Ovary (tissue), 9 donors: Measurements from ENCODE around the gene CSRP1. TPM values are rescaled to one million over a fixed set of nuclear protein-coding genes. Genes with fewer than 3 reads are reported as not detected.
"Not testable (repeated sequence)": the region's sequence is repeated elsewhere in the genome, so short reads cannot be mapped to it uniquely, and the experiment has no call there.

Experiments used
- DNase-seq, 5 donors: peaks; one replicate each; pipeline ENCODE4 v3.0.0-alpha.2; 2019 to 2020
- H3K27ac ChIP-seq, 2 donors: fragments of 200-600 bp; one replicate each; pipeline versions ENCODE4 v1.5.1 to v1.8.0; 2019 to 2022
- H3K27me3 ChIP-seq: fragments of 200-600 bp; one replicate; pipeline ENCODE4 v1.8.0; 2022
- H3K36me3 ChIP-seq: fragments of 200-600 bp; sonication (generic); one replicate; pipeline ENCODE4 v1.5.1; 2019
- H3K4me1 ChIP-seq: one replicate; pipeline ENCODE4 v1.8.1; 2013; ENCODE audit warnings: mild to moderate bottlenecking, moderate library complexity; ENCODE audit not compliant: insufficient read depth
- H3K4me3 ChIP-seq: fragments of 200-600 bp; sonication (generic); one replicate; pipeline ENCODE4 v1.5.1; 2017
- H3K9me3 ChIP-seq, 2 donors: fragments of 200-600 bp in 1 of 2; sonication (generic) in 1 of 2; one replicate each; pipeline versions ENCODE4 v1.5.1 to v1.8.1; 2013 to 2019; ENCODE audit warnings: mild to moderate bottlenecking in 1 of 2, moderate library complexity in 1 of 2
- CTCF ChIP-seq, 3 donors: fragments of 450-650 bp in 2 of 3; fragments of 200-600 bp in 1 of 3; IDR thresholded peaks; one replicate each; pipeline versions ENCODE4 v1.5.1 to v1.8.0; 2016 to 2022; ENCODE audit warnings: antibody characterized with exemption in 3 of 3, mild to moderate bottlenecking in 1 of 3
- EP300 ChIP-seq: sonication (generic); formaldehyde crosslinking; IDR thresholded peaks from one replicate; pipeline ENCODE4 v1.6.1; 2017; ENCODE audit warnings: antibody characterized with exemption
- POLR2A ChIP-seq: fragments of 450-650 bp; IDR thresholded peaks from one replicate; pipeline ENCODE4 v1.6.1; 2017; ENCODE audit warnings: antibody characterized with exemption, mild to moderate bottlenecking, moderate library complexity
- WGBS, 3 donors: extraction: QIAGEN DNeasy Blood & Tissue Kit in 1 of 3; methylation state at CpG; one replicate each; pipeline versions ENCODE4 v1.1.5 to v1.1.7; 2013 to 2017; 5-methylcytosine and 5-hydroxymethylcytosine counted together
- intact Hi-C, 4 donors: fragments of 100-400 bp; cut with DNase I; formaldehyde crosslinking; loops; one replicate each; pipeline versions ENCODE4 v1.11.0 to v1.15.1; 2022 to 2023
- polyA plus RNA-seq, 2 donors: library from polyadenylated mRNA; stranded (reverse); fragments of 200-250 nt in 1 of 2; fragments of 350-450 nt in 1 of 2; fragmentation: Illumina TruSeq in 1 of 2; extraction: RNeasy Lipid Tissue Mini Kit (QIAGEN cat#74804) in 1 of 2; gene quantifications; one replicate each; pipeline ENCODE4 v1.2.3, GENCODE V29; 2013 to 2014
- total RNA-seq, 7 donors: library from RNA; depleted of rRNA in 2 of 7; stranded (reverse); fragments of >200 nt in 2 of 7; fragmentation: NEBNext Ultra II Directional in 3 of 7; extraction: Animal tissue kit (Norgen Biotek cat#: 25700) in 3 of 7; gene quantifications; one replicate each; pipeline versions ENCODE4 v1.1.0 to v1.2.4, GENCODE V29; 2016 to 2023
- donor health status: DM: no; HTN: no; CAD: no; lungs with moderate emphysema.
- donor health status: DM: no; HTN: no; CAD: no.
- donor health status: Bipolar disorder and iron deficiency.
- donor health status: DM: yes; HTN: yes; CAD: no.
- donor health status: DM: no; HTN: no; CAD: no.
- donor health status: DM: yes; HTN: yes; CAD: no.

Gene CSRP1
- total and polyA plus RNA-seq, 9 donors: 205 to 783 (median 274) TPM

DNA sequence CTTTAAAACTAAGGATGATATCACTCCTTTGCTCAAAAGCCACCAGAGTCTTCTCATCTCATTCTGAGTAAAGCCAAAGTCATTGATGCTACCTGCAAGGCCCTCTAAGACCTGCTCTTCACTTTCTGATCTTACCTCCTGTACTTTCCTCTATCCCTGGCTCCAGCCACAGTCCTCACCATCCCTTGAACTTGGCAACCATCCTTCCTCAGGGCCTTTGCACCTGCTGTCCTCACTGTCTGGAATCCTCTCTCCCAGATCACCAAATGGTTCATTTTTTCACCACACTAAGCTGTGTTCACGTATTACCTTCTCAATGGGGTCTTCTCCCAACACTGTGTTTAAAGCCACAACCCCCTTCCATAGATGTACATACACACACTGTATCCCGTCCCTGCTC is 33.6 kb downstream of the CSRP1 start:
- intact Hi-C loops: no loop called here
- 90 to 99% (median 93%) methylated on average over 2 of the region's 2 CpGs for WGBS, 3 donors
- Histone ChIP-seq H3K9me3 (no peaks in the 10 kb centered on the region), H3K4me3 (no peak overlapping the region), H3K27me3 (no peaks in the 10 kb centered on the region), H3K36me3 (no peaks in the 10 kb centered on the region), H3K4me1 (peaks cover 3% of the 10 kb centered on the region), H3K27ac (no peak overlapping the region)
- TF ChIP-seq EP300: no peak
- no peak for TF ChIP-seq CTCF (IDR thresholded peaks at IDR 0.05)
- TF ChIP-seq POLR2A: no peak
- DNase-seq: no peak

DNA sequence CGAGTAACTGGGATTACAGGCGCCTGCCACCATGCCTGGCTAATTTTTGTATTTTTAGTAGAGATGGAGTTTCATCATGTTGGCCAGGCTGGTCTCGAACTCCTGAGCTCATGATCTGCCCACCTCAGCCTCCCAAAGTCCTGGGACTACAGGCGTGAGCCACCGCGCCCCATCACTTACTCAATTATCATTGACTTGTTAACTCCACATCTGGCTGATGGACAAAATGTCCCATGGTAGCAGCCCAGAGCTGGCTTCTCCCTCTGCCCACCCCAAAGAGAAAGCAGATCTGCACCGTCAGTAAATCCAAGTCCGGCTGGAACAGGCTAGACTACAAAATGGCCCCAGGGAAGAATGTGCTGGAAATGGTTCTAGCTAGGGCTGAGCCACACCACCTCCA is 34.6 kb downstream of the CSRP1 start:
- H3K36me3 ChIP-seq, intact Hi-C loops, H3K27me3 ChIP-seq, DNase-seq, H3K27ac ChIP-seq, H3K9me3 ChIP-seq, H3K4me3 ChIP-seq, H3K4me1 ChIP-seq: not testable (repeated sequence)
- WGBS, 3 donors: 96 to 97% (median 96%) methylated on average over 8 of the region's 8 CpGs

DNA sequence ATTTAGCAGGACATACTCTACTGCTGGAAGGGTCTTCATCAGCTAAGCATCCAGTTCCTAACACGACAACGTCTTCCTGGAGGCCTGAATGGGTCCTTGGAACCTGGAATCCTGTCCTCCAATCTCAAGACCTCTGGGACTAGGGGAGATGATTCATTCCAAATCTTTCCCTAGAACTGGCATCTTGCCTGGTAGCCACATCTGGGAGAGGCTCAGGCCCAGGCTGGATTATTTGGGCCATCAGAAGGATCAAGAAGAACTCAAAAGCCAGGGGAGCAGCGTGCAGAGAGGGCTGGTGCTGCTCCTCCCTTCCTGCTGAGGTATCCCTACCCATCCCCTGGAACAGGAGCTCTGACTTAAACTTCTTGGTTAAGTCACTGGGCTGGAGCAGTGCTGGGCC is 35.2 kb downstream of the CSRP1 start:
- intact Hi-C loops: no loop called here
- peaks cover 6% of the 10 kb centered on the region for H3K4me1 ChIP-seq
- no peak overlapping the region for H3K27ac ChIP-seq
- 61 to 70% (median 63%) methylated on average over 3 of the region's 3 CpGs for WGBS, 3 donors
- H3K36me3 ChIP-seq: no peaks in the 10 kb centered on the region
- H3K9me3 ChIP-seq: no peaks in the 10 kb centered on the region
- no peak overlapping the region for H3K4me3 ChIP-seq
- TF ChIP-seq POLR2A (no peak), EP300 (no peak), CTCF (IDR thresholded peaks at IDR 0.05) (no peak)
- H3K27me3 ChIP-seq: no peaks in the 10 kb centered on the region
- no peak for DNase-seq

DNA sequence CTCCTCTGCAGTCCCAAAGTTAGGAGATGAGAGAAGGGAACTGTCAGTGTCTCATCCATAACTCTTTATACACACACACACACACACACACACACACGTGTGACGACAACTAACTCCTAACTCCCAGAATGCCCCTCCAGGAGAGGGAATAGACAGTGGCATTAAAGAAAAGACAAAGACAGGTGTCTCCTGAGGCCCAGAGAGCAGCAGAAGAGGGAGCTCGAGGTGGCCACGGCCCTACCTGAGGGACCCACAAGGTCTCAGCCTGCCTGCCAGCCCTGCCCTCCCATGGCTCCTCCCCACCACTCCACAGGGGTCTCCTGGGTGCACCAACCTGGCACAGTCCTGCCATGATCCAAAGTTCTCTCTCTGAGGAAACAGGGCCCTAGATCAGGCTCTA is 36.3 kb downstream of the CSRP1 start:
- no peak overlapping the region for H3K27ac ChIP-seq
- 77 to 93% (median 79%) methylated on average over 4 of the region's 4 CpGs for WGBS, 3 donors
- intact Hi-C loops: no loop called here

GRCh38 chr1:201469645-201470074 is 37.3 kb downstream of the CSRP1 start:
- TF ChIP-seq CTCF (IDR thresholded peaks at IDR 0.05): no peak
- no peak for TF ChIP-seq EP300
- TF ChIP-seq POLR2A: no peak
- H3K27me3 ChIP-seq: no peaks in the 10 kb centered on the region
- WGBS, 3 donors: 35 to 43% (median 39%) methylated on average over 16 of the region's 16 CpGs
- peak overlapping the region; percentile 83 for H3K4me3 ChIP-seq
- no peak for DNase-seq
- H3K36me3 ChIP-seq: no peaks in the 10 kb centered on the region
- H3K9me3 ChIP-seq: no peaks in the 10 kb centered on the region
- H3K4me1 ChIP-seq: peaks cover 8% of the 10 kb centered on the region
- peak overlapping the region; percentile 79 to 92 for H3K27ac ChIP-seq
- intact Hi-C loops: loop anchor here in 1 of 4 donors (10.0 kb wide), 1 partner anchor 45 kb away; no protein-coding TSS in a partner anchor

More for the DNA sequence above, 36.3 kb downstream of the CSRP1 start:
- peaks cover 8% of the 10 kb centered on the region for H3K4me1 ChIP-seq
- TF ChIP-seq EP300 (no peak), CTCF (IDR thresholded peaks at IDR 0.05) (no peak), POLR2A (no peak)
- no peaks in the 10 kb centered on the region for H3K36me3 ChIP-seq
- no peak for DNase-seq
- H3K9me3 ChIP-seq: no peaks in the 10 kb centered on the region
- no peak overlapping the region for H3K4me3 ChIP-seq
- H3K27me3 ChIP-seq: no peaks in the 10 kb centered on the region
